SK-N-MC (cell line): Measurements from ENCODE around the gene KIF5A.

Source experiments
- EZH2 ChIP-seq: fragments of 200-600 bp; sonication (generic); IDR thresholded peaks from one replicate; pipeline ENCODE4 v1.6.1; 2017; ENCODE audit warnings: antibody characterized with exemption
- POLR2AphosphoS5 ChIP-seq: IDR thresholded peaks from 2 replicates; pipeline ENCODE4 v1.6.1; 2012; ENCODE audit warnings: mild to moderate bottlenecking, low read depth, low read length, borderline replicate concordance

DNA sequence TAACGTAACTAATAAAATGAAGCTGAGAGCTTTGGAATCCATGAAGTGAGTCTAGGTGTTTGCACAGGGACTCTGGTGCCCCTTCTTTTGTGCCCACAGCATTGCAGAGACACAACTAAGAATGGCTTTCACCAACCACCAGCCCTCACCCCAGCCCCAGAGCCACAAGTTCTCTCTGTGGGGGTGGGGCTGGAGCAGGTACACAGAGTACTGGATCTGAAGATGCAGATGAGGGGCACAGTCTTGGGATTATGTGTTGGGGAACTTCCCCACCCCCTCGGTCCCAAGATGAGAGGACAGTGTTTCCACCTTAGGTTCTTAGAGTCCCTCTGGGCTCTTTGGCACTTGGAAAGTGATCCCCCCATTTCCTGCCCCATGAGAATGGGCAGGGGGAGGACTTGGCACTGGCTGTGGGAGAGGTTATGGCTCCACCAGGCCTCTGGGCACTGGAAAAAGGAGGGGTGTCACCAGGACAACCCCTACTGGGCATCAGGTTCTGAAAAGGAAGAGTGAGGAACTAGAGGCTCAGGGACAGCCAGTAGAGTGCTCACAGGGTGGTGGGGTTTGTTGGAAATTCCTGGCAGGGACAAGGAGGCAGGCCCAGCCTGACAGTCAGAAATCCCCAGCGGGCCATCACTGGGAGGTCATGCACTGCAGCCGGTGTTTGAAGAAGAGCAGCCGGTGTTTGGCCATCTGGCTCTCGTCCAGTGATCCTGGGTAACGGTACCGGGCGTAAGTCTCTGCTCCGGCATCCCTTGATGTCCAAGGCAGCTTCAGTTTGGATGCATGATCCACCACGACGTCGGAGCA is 76.5 kb downstream of the KIF5A start:
- no peak for TF ChIP-seq POLR2AphosphoS5
- TF ChIP-seq EZH2, result no peak
